CD4-positive, alpha-beta T cell treated with Interleukin-12 subunit alpha and Interleukin-12 subunit beta, for 1 hour (primary cell): ENCODE data around the gene HYAL2.
A peak's percentile ranks its signal among the peaks of the same experiment; 100 is the strongest.

Experiments used
- DNase-seq: peaks from one replicate; pipeline ENCODE4 v3.0.0-alpha.2; 2020

HYAL2 gene, protein sequence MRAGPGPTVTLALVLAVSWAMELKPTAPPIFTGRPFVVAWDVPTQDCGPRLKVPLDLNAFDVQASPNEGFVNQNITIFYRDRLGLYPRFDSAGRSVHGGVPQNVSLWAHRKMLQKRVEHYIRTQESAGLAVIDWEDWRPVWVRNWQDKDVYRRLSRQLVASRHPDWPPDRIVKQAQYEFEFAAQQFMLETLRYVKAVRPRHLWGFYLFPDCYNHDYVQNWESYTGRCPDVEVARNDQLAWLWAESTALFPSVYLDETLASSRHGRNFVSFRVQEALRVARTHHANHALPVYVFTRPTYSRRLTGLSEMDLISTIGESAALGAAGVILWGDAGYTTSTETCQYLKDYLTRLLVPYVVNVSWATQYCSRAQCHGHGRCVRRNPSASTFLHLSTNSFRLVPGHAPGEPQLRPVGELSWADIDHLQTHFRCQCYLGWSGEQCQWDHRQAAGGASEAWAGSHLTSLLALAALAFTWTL

GRCh38 chr3:50322386-50323091 is at the start of gene HYAL2:
Gene HYAL2 (minus strand): TSS chr3:50322745. CDS start chr3:50320489, 2,256 bp downstream.
- DNase-seq = no peak

GRCh38 chr3:50371133-50371685 is 48.7 kb upstream of the HYAL2 start:
- no peak for DNase-seq

GRCh38 chr3:50370594-50370993 is 48.0 kb upstream of the HYAL2 start:
- DNase-seq = no peak

DNA sequence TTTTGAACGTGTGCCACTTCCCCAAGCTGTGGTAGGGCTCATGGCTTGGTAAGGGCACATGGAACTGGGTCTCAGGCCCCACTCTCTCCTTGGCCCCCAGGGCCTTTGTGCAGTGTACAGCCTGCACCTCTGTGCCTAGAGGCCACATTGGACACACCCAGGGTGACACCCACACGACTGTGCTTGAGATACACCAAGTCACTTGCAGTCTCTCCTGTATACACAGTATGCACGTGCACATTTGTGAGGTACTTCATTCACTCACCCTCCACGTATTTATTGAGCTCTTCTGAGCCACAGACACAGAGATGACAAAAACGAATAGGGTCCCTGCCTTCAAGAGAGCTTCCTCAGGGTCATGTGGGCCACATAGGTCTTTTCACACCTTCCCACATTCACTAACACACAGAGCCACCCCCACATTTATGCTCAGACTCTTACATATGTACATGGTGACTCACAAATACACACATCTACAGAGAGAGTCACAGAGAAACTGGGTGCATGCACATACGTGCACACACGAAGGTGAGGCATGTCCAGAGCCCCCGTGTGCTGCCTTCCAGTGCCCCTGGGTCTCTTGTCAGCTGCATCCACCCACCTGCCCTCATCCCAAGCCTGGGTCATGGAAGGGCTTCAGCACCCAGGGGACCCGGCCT is 46.6 kb upstream of the HYAL2 start:
- no peak for DNase-seq

GRCh38 chr3:50365842-50366220 is 43.3 kb upstream of the HYAL2 start:
- DNase-seq = no peak

DNA sequence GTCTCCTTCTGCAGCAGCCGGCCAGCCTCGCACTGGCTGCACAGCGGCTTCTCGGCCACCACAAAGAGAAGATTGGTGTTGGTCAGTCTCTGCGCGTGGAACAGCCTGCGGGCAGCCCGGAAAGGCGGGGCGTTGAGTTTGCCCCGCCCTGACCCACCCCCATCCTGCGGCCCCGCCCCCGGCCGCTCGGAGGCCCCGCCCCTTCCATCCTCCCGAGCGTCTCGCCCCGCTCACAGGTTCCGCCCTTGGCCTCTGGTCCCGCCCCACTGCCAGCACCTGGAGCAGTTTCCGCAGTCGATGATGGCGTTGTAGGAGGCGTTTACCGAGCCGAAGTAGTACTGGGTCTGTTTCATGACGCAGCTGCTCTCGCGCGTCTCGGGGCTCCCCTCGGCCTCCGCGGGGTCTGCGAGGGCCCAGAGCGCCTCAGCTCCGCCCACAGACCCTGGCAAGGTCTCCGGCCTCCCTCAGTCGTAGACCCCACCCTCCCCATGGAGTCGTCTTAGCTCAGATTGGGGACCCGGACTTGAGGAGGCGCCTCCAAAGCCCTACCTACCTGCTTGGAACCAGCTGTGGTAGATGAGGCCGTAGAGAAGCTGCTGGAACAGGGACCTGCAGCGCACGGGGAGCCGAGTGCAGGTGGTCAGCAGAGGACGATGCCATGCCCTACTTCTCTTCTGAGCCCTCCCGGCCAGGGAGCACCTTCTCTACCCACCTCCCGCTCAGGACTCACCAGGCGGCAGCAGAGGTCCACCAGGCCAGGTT is 42.7 kb upstream of the HYAL2 start:
- DNase-seq = peak; percentile 96

DNA sequence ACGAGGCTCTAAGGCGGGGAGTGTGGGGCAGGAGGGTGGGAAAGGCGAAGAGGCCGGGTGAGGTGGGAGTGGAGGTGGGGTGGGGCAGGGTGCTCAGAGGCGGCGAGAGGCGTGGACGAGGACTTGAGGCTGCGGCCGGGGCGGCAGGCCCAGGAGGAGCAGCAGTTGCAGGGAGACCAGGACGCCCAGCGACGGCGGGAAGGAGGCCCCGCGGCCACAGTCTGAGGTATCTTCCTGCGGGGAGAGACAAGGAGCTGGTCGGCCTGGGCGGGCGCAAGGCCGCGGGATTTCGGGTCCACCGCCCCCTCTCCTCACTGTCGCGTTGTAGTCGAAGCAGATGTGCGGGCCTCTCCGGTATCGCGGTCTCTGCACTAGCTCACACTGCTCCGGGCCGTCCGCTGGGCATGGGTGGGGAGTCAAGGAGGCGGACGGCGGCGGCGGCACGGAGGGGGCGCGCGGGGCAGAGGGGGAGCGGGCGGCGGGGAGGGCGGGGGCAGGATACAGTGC is 42.1 kb upstream of the HYAL2 start:
- no peak for DNase-seq

- DNase-seq = no peak
Measured at GRCh38 chr3:50359760-50360110, 37.2 kb upstream of the HYAL2 start.

- peak; percentile 98 for DNase-seq
Measured at GRCh38 chr3:50358911-50359759, 36.6 kb upstream of the HYAL2 start, which contains the start of gene TMEM115. Gene TMEM115 (minus strand): TSS chr3:50359521. CDS start chr3:50359063, 458 bp downstream.

DNA sequence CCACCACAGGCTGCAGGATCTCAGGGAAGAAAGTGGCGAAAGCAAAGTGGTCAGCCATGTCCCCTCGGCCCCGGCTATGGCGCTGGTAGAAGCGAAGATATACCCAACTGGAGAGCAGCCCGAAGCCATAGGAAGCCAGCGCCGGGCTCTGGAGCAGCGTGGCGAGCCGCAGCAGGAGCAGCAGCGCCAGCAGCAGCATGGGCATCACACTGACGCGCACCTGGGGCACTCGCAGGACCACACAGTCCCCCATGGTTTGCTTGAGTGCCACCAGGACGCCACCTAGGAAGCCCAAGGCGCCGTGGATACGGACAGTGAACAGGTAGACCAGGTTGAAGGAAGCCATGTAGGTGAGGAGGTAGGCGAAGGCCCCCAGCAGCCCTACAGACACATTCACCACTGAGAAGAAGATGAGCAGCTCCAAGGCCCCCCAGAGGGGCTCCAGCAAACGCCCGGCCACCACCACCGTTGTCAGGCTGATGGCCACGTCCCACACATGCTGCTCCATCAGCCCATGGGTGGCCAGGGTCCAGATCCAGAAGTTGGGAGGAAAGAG is 35.9 kb upstream of the HYAL2 start:
- no peak for DNase-seq

DNA sequence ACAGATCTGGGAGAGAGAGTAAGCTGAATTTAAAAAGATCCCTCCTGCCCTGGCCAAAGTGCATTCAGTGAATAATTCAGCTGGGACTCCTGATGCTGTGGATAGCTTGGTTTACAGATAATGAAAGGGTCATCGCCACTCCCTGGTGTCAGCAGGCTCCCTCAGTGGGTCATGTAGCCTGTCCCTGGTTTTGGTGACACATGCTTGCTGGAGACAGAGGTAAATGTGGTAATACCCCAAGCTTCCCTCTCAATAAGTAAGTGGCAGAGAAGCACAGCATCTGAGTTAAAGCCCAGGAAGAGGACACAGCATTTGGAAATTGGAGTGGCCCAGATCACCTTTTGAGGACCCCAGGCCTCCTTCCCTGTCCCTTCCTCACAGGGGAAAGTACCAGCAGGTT is 34.9 kb upstream of the HYAL2 start:
- DNase-seq = no peak

- DNase-seq = no peak
Measured at GRCh38 chr3:50356553-50356952, 34.0 kb upstream of the HYAL2 start.

DNA sequence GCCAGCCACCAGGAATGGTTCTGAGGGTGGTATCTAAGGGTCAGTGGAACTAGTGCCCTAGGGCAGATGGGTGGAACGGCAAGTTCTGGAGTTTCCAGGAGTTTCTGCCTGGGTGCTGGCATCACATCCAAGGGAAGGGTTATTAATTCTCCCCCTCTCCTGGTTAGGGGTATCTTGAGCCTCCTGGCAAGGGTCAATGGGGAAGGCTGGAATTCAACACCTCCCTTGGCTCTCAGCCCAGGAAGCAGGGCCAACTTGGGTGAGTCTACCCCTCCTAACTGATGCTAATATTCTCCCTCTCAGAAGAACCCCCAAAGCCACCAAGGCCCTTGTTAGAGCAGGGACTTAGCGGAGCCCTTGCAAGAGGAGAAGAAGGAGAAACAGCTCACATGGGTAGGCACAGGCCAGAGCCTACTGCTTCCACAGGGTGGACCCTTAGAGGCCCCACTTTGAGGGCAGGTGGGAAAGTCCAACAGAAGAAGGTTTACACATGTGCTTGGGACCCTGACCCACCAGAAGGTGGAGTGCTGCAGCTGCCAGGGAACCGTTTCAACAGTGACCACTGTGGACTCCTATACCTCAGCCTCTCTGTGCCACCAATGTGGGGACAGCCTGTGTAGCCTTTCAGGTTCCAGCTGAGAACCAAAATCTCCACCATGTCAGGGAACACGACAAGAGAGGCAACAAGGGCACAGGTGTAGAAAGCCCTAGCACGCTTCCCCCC is 33.4 kb upstream of the HYAL2 start:
- DNase-seq = no peak

GRCh38 chr3:50354850-50355249 is 32.3 kb upstream of the HYAL2 start:
- DNase-seq = no peak

DNA sequence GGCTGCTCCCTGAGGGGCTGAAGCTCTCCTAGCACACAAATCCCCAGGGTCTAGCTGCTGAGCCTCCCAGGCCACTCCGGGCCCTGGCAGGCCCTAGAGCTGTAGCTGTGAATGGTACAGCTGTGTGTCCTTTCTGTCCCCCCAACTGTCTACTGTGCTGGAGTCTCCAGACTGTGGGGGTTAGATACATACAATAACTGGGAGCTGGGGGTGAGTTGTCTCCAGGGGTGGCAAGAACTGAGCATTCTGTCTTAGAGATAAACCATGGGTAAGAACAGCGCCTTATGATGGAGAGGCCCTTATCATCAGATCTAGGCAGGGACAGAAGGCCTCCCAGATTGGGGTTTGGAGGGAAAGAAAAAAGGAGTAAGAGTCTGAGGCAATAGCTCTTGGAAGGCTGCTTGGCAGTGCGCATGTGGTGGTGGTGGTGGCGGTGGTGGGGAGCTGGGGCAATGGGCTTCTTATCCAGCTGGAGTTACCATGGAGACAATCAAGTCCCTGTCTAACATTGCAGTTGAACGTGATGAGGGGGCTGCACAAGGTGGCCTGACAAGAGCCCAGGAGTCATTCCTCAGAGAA is 31.7 kb upstream of the HYAL2 start:
- no peak for DNase-seq

- DNase-seq = no peak
Measured at GRCh38 chr3:50353245-50354004, 30.9 kb upstream of the HYAL2 start.

- no peak for DNase-seq
Measured at GRCh38 chr3:50352781-50353180, 30.2 kb upstream of the HYAL2 start.

- no peak for DNase-seq
Measured at GRCh38 chr3:50351323-50351697, 28.8 kb upstream of the HYAL2 start.
